ENCODE data around the gene HYAL2.
A peak's percentile ranks its signal among the peaks of the same experiment; 100 is the strongest.

HYAL2 gene

GRCh38 chr3:50303013-50303815, 19.3 kb downstream of the HYAL2 start, which contains the start of gene HYAL1:
Gene HYAL1 (minus strand): TSS chr3:50303574. CDS start chr3:50302956, 618 bp downstream.
- no peak for DNase-seq

DNA sequence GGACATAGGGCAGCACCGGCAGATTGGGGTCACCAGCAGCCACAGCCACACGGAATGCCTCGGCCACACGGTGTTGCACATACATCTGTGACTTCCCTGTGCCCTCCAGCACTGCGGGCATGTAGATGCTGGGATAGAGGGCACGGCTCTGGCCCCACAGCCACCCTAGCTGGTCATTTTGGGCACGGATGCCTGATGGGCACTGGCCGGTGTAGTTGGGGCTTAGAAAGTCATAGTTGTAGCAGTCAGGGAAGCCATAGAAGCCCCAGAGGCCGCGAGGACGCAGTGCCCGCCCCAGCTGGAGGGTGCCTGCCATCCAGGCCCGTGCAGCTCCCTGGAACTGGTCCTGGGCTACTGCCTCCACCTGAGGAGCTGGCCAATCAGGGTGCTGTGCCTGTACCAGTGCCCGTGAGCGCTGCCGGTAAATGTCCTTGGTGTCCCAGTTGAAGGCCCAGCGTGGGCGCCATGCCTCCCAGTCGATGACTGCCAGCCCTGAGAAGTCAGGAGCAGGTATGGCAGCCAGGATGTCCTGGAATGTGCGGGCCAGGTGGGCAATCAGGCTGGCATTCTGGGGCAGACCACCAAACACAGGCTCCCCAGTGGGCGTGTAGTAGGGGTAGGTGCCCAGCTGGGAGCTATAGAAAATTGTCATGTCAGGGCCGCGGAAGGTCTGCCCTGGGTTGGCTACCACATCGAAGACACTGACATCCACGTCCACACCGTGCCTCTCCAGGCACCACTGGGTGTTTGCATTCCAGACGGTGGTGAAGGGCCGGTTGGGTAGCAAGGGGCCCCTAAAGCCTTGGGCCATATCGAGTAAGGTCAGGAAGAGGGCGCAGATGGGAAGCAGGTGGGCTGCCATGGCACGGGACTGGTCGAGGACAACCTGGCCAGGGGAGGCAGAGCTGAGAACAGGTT, 20.2 kb downstream of the HYAL2 start:
- no peak for DNase-seq

DNA sequence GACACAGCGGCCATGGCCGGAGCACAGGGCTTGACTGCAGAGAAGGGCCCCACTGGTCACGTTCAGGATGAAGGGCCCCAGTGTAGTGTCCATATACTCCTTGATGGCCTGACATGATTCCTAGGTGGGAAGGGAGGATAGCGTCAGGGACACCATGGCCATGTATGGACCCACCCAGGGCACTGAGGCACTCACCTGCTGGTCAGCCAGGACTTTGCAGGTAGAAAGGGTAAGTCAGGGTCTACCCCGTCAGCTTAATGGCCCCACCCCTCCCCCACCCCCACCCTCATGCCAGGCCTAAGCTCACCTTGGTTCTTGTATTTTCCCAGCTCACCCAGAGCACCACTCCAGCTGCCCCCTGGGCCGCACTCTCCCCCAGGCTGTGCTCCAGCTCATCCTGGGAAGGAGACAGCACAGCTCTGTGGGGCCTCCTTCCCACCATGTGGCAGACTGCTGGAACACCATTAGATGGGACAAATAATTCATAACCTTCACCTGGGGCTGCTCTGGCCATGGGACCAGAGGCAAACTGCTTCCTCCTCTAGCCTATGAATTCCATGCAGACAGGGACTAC, 21.8 kb downstream of the HYAL2 start:
- DNase-seq = no peak

DNA sequence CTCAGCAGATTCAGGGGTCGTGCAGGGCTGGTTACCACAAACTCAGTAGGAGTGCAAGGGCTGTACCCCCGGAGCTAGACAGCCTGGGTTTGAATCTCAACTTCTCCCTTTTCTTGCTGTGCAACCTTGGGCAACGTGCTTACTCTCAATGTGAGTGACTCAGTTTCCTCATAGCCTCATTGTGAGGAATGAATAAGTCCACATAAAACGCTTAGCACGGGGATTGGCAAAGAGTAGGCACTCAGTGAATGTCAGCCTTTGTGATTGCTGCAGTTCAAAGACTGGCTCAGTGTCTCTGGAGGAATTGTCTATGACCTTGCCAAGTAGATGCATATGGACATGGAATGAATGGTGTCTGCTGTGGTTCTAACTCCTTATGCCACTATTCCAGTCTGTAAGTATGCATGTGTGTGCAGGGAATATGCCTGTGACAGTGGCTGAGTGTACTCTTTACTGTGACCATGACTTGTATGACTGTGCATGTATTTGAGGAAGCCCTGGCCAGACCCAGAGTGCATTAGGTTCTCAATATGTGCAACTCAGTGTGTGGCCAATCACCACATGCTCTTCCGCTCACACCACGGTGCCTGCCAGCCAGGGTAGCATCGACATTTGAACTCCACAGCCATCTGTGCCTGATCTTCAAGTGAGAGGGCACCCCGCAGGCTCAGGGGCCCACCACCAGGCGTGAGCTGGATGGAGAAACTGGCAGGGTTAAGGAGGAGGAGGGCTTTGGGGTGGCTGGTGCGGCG, 22.4 kb downstream of the HYAL2 start:
- DNase-seq = peak; percentile 24

GRCh38 chr3:50299638-50299928, 23.0 kb downstream of the HYAL2 start:
- DNase-seq = no peak

GRCh38 chr3:50298836-50299637, 23.5 kb downstream of the HYAL2 start, which contains the start of the genes HYAL3 and NAA80:
Gene HYAL3 (minus strand): TSS chr3:50299405. CDS start chr3:50295602, 3,803 bp downstream.
Gene NAA80 (minus strand): TSS chr3:50299405. CDS start chr3:50297463, 1,942 bp downstream.
- peak; percentile 100 for DNase-seq

- DNase-seq = no peak
Observed at GRCh38 chr3:50297896-50298725, 24.4 kb downstream of the HYAL2 start.

DNA sequence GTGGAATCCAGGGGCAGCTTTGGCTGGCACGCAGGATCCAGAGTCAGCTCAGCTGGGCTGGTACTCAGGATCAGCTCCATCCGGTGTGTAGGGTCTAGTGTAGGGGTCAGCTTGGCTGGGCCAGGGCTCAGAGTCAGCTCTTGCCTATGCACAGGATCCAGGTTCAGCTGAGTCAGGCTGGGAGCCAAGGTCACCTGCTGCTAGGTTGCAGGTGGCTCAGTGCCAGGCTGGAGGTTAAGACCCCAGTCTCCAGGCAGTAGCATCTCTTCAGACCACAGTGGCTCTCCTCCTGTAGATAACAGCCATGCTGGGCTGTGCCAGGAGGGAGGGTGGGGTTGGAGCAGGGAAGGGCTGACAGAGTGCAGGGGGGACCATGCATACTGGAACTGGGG, 25.2 kb downstream of the HYAL2 start:
- no peak for DNase-seq

DNA sequence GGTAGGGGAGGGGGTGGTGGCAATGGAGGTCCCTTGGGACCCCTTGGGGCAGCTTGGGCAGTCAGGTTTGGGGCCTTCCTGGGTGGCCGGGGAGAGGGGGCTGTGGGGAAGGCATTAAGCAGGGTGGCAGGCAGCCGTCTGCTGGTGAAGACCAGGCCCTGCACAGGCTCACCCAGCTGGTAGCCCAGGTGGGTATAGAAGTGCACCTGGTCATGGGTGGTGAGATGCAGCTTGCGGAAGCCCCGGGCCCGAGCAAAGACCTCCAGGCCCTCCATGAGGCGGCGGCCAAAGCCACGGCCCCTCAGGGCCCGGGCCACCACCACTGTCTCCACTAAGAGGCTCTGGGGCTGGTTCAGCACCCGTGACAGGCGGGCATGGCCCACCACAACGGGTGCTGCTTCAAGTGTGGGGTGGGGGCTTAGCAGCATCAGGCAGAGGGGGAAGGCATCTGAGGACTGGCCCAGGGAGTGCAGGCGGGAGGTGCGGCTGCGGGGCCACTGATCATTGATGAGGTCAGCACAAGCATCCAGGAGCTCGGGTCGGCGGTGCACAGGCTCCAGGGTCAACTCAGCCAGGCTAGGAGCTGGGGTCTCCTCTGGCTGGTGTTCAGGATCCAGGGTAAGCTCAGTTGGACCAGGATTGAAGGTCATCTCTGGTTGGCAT, 25.7 kb downstream of the HYAL2 start:
- DNase-seq = no peak

GRCh38 chr3:50295553-50296431, 26.8 kb downstream of the HYAL2 start:
- no peak for DNase-seq

- no peak for DNase-seq
Observed at GRCh38 chr3:50294492-50295403, 27.8 kb downstream of the HYAL2 start.

DNA sequence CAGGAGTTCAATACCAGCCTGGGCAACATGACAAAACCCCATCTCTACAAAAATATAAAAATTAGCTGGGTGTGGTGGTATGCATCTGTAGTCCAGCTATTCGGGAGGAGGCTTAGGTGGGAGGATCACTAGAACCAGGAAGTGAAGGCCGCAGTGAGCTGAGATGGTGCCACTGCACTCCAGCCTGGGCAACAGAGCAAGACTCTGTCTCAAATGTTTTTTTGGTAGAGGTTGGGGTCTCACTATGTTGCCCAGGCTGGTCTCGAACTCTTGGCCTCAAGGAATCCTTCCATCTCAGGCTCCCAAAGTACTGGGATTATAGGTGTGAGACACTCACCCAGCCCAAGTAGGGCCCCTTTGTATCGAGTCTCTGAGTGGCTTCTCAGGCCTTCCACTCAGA, 28.5 kb downstream of the HYAL2 start:
- no peak for DNase-seq

DNA sequence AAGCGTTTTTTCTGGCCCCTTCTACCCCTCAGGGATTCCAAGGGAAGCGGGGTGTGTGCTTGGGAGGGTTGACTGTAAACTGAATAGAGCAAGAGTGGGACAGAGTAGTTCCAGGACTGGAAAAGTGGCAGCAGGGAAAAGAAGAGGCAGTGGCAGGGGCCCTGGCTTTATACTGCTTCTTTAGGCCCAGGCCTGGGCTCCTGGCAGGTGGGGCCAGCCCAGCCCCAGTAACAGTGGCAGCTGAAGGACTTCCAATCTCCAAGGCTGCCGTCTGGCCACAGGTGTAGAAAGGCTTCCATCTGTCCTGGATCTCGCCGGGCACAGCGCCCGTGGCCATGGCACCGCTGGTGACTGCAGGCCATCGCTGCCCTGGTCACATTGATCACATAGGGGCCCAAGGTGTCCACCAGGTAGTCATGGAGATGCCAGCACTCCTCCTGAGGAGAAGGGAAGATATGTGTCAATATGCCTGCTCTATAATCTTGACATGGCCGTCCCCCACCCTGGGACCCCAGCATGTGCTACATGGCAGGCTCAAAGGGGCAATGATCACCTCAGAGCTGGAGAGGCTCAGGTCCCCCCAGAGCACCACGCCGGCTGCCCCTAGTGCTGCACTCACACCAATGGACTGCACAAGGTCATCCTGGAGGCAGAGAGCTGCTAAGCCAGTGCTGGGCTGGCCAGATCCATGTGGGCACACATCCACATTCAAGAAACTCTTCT, 29.3 kb downstream of the HYAL2 start:
- DNase-seq = no peak

DNA sequence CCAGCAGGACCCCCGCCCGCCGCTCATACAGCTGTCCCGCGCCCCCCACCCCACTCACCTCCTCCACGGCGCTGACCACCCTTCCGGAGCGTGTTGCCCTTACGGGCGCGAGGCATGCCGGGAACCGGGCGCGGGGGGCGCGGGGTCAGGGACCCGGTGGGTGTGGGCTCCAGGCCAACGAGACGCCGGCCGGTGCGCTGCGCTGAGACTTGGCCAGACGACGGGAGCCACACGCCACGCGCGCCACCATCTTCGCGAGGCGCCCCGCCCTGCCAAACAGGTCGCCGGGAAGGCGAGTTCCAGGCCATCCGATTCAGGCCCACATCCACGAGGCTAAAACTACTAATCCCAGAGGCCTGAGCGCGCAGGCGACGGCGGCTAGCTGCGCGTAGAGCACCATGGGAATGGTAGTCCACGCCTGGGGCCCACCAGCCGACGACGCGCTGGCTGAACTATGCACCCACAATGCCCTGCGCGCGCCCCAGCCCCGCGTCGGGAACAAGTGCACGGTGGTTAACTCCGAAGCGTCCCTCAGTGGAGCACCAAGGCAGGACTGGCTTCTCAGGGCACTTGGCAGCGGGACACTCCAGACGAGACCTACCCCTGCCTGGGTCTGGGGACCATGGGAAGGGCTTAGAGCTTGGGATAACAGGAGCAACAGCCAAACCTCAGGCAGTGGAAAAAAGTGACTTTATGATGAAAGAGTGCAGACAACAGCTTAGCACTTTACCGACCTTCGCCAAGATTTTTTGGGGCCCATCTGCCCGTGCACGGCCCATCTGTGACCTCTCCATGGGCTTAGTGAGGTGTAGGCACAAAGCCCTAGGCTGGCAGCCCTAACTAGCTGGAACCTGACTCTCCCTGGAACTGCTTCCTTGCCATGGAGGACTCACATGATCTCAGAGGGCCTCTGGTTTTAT, 30.1 kb downstream of the HYAL2 start, which contains the start of gene IFRD2:
Gene IFRD2 (minus strand): TSS at position 271 of the 920 bp plus-strand sequence. CDS start 155 bp downstream, at position 116.
- peak; percentile 97 for DNase-seq

DNA sequence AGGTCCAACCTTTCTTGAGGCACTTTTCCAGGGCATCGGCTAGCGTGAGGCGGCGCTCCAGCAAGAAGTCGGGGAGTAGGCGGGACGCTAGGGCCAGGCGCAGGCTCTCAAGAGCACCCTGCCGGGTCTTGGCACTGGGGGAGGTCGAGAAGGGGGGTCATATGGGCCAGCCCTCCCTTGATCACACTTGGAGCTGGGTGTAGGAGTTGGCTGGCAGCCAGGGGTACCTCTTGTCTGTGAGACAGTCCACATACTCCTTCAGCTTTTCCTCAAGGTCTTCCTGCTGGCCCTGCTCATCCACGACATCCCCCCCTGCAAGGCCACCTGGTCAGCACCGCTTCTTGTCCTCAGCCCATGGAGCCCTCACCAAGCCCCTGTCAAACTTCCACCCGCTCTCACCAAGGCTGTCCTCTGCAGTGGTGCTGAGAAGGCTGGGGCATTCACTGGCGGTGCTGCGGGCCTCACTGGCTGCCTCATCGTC, 32.3 kb downstream of the HYAL2 start:
- DNase-seq = no peak

- DNase-seq = no peak
Observed at GRCh38 chr3:50289130-50289529, 33.4 kb downstream of the HYAL2 start.

All from CD4-positive, alpha-beta T cell treated with Interleukin-21 for 1 hour (primary cell).